HCT116 (cell line): ENCODE data around the gene HEXIM1. TPM values are rescaled to one million over a fixed set of nuclear protein-coding genes. Genes with fewer than 3 reads are reported as not detected.

Experiments used
- ATAC-seq: fragments of 200-7000 bp; cut with Tn5 transposase; 2 replicates; pipeline ENCODE4 v1.9.1; 2020; ENCODE audit warnings: mild to moderate bottlenecking, moderate library complexity
- BruUV-seq: library from RNA; stranded (reverse); fragments of 400-500 nt; replicated peaks from 2 replicates; lab custom pipeline; 2021; lab: Mats Ljungman, UMichigan
- CTCF ChIA-PET: fragments of 300-600 bp; sonication (Branson Sonifier 250); formaldehyde crosslinking; loops from one replicate; lab custom pipeline; 2021; ENCODE audit warnings: antibody characterized with exemption; lab: Charles Lee
- POLR2A ChIA-PET: fragments of 300-600, 350-600 bp; sonication (Branson Sonifier 250); formaldehyde crosslinking; loops from one replicate; lab custom pipeline; 2021; ENCODE audit warnings: antibody characterized with exemption; lab: Charles Lee
- RAD21 ChIA-PET, 2 experiments: fragments of 300-600 bp; sonication (Branson Sonifier 250); formaldehyde crosslinking; loops; one replicate each; lab custom pipeline; 2023; ENCODE audit warnings: low total read pairs in 2 of 2; ENCODE audit not compliant: uncharacterized antibody in 2 of 2, unreplicated experiment in 2 of 2, low non-redundant PET in 1 of 2; lab: Charles Lee
- DNase-seq: peaks from one replicate; pipeline ENCODE4 v3.0.0-alpha.2; 2010; ENCODE audit warnings: low read depth, low spot score
- H2AFZ ChIP-seq: fragments of 200-600 bp; shearing (Covaris generic), sonication (generic); 2 replicates; pipeline ENCODE4 v1.6.1; 2017; ENCODE audit warnings: low read depth, mixed run types, mixed read lengths, antibody characterized with exemption, low read length; ENCODE audit not compliant: poor library complexity, severe bottlenecking
- H3K27ac ChIP-seq: 2 replicates; pipeline ENCODE4 v1.5.1; 2012; ENCODE audit warnings: low read depth, low read length
- H3K27me3 ChIP-seq: fragments of 200-600 bp; sonication (generic); 2 replicates; pipeline ENCODE4 v1.6.1; 2016; ENCODE audit warnings: mixed run types, low read length, mixed read lengths; ENCODE audit not compliant: insufficient read depth
- H3K36me3 ChIP-seq, 2 experiments: fragments of 200-500 bp in 1 of 2; fragments of 200-600 bp in 1 of 2; sonication (Bioruptor generic) in 1 of 2; sonication (generic) in 1 of 2; 2 replicates each; pipeline versions ENCODE4 v1.5.1 to v1.6.1; 2014 to 2016; ENCODE audit warnings: low read length in 2 of 2, inconsistent platforms in 1 of 2, mixed read lengths in 1 of 2, mixed run types in 1 of 2; ENCODE audit not compliant: insufficient read depth in 2 of 2, control insufficient read depth in 1 of 2
- H3K4me1 ChIP-seq, 2 experiments: fragments of 200-600 bp in 1 of 2; sonication (generic) in 1 of 2; 2 replicates each; pipeline versions ENCODE4 v1.5.1 to v1.6.1; 2012 to 2017; ENCODE audit warnings: low read length in 2 of 2, inconsistent platforms in 1 of 2, mild to moderate bottlenecking in 1 of 2, mixed read lengths in 1 of 2, mixed run types in 1 of 2, moderate library complexity in 1 of 2; ENCODE audit not compliant: insufficient read depth in 2 of 2, control insufficient read depth in 1 of 2
- H3K4me2 ChIP-seq: fragments of 200-600 bp; sonication (generic); 2 replicates; pipeline ENCODE4 v1.6.1; 2017; ENCODE audit warnings: mixed run types, low read length, mixed read lengths
- H3K4me3 ChIP-seq, 2 experiments: fragments of 200-600 bp in 1 of 2; sonication (generic) in 1 of 2; replicated peaks in 1 of 2; 2 replicates each; pipeline ENCODE4 v1.5.1; 2011 to 2016; ENCODE audit warnings: low read length in 2 of 2, control low read depth in 1 of 2, low read depth in 1 of 2, mild to moderate bottlenecking in 1 of 2, mixed read lengths in 1 of 2, mixed run types in 1 of 2
- H3K79me2 ChIP-seq: fragments of 200-600 bp; sonication (generic); 2 replicates; pipeline ENCODE4 v1.6.1; 2017; ENCODE audit warnings: mild to moderate bottlenecking, mixed run types, low read length, moderate library complexity, mixed read lengths; ENCODE audit not compliant: insufficient read depth
- H3K9ac ChIP-seq: fragments of 200-600 bp; sonication (generic); 2 replicates; pipeline ENCODE4 v1.6.1; 2016; ENCODE audit warnings: low read length, mixed read lengths
- H3K9me2 ChIP-seq: fragments of 200-600 bp; sonication (generic), shearing (Covaris generic); 2 replicates; pipeline ENCODE4 v1.6.1; 2017; ENCODE audit warnings: mixed run types, mild to moderate bottlenecking, moderate library complexity; ENCODE audit not compliant: insufficient read depth
- H3K9me3 ChIP-seq, 2 experiments: fragments of 200-500 bp in 1 of 2; fragments of 200-600 bp in 1 of 2; sonication (Bioruptor generic) in 1 of 2; sonication (generic) in 1 of 2; 2 replicates each; pipeline ENCODE4 v1.6.1; 2014 to 2017; ENCODE audit warnings: low read length in 2 of 2, mixed read lengths in 2 of 2, inconsistent platforms in 1 of 2, low read depth in 1 of 2, mild to moderate bottlenecking in 1 of 2, mixed run types in 1 of 2, moderate library complexity in 1 of 2; ENCODE audit not compliant: control insufficient read depth in 1 of 2, insufficient read depth in 1 of 2
- H4K20me1 ChIP-seq: fragments of 200-600 bp; sonication (generic), shearing (Covaris generic); 2 replicates; pipeline ENCODE4 v1.6.1; 2017; ENCODE audit warnings: mixed run types, mild to moderate bottlenecking, moderate library complexity; ENCODE audit not compliant: insufficient read depth
- REST ChIP-seq: IDR thresholded peaks from 2 replicates; pipeline ENCODE4 v1.6.1; 2012; ENCODE audit warnings: low read depth
- intact Hi-C: fragments of 100-400 bp; cut with micrococcal nuclease; formaldehyde crosslinking; loops from 2 replicates; pipeline ENCODE4 v1.10.0; 2022
- total RNA-seq: library from RNA; stranded (reverse); gene quantifications from one replicate; pipeline ENCODE4 v1.2.1, GENCODE V29; 2021; ENCODE audit not compliant: unreplicated experiment
- TF ChIP-seq, protein P1 (sequence below): IDR thresholded peaks from 2 replicates; pipeline ENCODE4 v1.6.1; 2011; ENCODE audit warnings: mild to moderate bottlenecking, low read length, moderate library complexity; ENCODE audit not compliant: insufficient replicate concordance; ENCODE audit errors: extremely low read depth

The HEXIM1 gene
- total RNA-seq, 1 experiment from 2014 or later: 58.0 TPM

DNA sequence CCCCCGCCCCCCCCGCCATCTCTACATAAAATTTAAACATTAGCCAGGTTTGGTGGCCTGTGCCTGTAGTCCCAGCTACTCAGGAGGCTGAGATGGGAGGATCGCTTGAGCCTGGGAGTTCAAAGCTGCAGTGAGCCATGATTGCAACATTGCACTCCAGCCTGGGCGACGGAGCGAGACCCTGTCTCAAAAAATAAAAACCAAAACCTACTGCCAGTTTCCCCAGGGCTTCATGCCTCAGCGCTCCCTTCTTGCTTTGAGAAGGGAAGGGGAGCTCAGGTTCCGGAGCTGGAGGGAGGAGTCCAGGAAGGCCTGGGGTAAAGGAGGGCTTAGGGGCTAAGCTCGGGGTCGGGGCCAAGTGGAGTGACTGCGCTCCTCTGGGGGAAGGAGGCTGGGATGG is 36.4 kb upstream of the HEXIM1 start:
- ChIA-PET POLR2A (interaction anchor here (0.6 to 1.5 kb wide), 2 partner anchors 16 to 48 kb away, joined by 4 read pairs; no protein-coding TSS in a partner anchor), RAD21 (no interaction called here), CTCF (no interaction called here)
- H3K4me1 ChIP-seq: peaks cover 3 to 10% of the 10 kb centered on the region in 2 experiments; a peak in 2 of 4 replicates
- no peak overlapping the region for H2AFZ ChIP-seq
- H4K20me1 ChIP-seq: no peaks in the 10 kb centered on the region
- no peak overlapping the region for H3K4me3 ChIP-seq
- H3K27me3 ChIP-seq: no peaks in the 10 kb centered on the region
- no peak overlapping the region for H3K9ac ChIP-seq
- H3K9me3 ChIP-seq: no peaks in the 10 kb centered on the region
- 0 out of 2 replicates have a peak overlapping the region, but pooled peaks have one; percentile 28 for H3K27ac ChIP-seq
- no peaks in the 10 kb centered on the region for H3K79me2 ChIP-seq
- peaks cover 2 to 13% of the 10 kb centered on the region in 2 experiments; a peak in 3 of 4 replicates for H3K36me3 ChIP-seq
- H3K4me2 ChIP-seq: no peak overlapping the region
- no peaks in the 10 kb centered on the region for H3K9me2 ChIP-seq
- BruUV-seq: TSS peak; percentile 38
- ATAC-seq (no peak), DNase-seq (no peak)
- TF ChIP-seq, protein P1, sequence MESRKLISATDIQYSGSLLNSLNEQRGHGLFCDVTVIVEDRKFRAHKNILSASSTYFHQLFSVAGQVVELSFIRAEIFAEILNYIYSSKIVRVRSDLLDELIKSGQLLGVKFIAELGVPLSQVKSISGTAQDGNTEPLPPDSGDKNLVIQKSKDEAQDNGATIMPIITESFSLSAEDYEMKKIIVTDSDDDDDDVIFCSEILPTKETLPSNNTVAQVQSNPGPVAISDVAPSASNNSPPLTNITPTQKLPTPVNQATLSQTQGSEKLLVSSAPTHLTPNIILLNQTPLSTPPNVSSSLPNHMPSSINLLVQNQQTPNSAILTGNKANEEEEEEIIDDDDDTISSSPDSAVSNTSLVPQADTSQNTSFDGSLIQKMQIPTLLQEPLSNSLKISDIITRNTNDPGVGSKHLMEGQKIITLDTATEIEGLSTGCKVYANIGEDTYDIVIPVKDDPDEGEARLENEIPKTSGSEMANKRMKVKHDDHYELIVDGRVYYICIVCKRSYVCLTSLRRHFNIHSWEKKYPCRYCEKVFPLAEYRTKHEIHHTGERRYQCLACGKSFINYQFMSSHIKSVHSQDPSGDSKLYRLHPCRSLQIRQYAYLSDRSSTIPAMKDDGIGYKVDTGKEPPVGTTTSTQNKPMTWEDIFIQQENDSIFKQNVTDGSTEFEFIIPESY: no peak
- no peak for TF ChIP-seq REST
- intact Hi-C loops: no loop called here
